Thyroid gland (tissue), 4 donors: ENCODE measurements around the gene PIGV. TPM values are rescaled to one million over a fixed set of nuclear protein-coding genes. Genes with fewer than 3 reads are reported as not detected.
A peak's percentile ranks its signal among the peaks of the same experiment; 100 is the strongest.

ENCODE experiments used
- DNase-seq, 2 donors: peaks; one replicate each; pipeline ENCODE4 v3.0.0-alpha.2; 2019
- H3K27ac ChIP-seq, 3 donors: fragments of 200-600 bp; sonication (generic); 1 replicate in 2 of 3; 2 replicates in 1 of 3; pipeline ENCODE4 v1.5.1; 2016 to 2019; ENCODE audit warnings: mild to moderate bottlenecking in 1 of 3, moderate library complexity in 1 of 3
- H3K27me3 ChIP-seq: fragments of 200-600 bp; sonication (generic); one replicate; pipeline ENCODE4 v1.5.1; 2019
- H3K36me3 ChIP-seq, 2 donors: fragments of 200-600 bp; sonication (generic); one replicate each; pipeline ENCODE4 v1.5.1; 2016 to 2019
- H3K4me1 ChIP-seq, 2 donors: fragments of 200-600 bp; sonication (generic); one replicate each; pipeline ENCODE4 v1.5.1; 2017 to 2019
- H3K4me3 ChIP-seq, 3 donors: fragments of 200-600 bp; sonication (generic); replicated peaks in 1 of 3; 1 replicate in 2 of 3; 2 replicates in 1 of 3; pipeline ENCODE4 v1.5.1; 2016; ENCODE audit warnings: mild to moderate bottlenecking in 1 of 3
- H3K9me3 ChIP-seq: fragments of 200-600 bp; sonication (generic); one replicate; pipeline ENCODE4 v1.5.1; 2017
- CTCF ChIP-seq, 6 experiments: fragments of 200-600 bp in 3 of 6; fragments of 450-650 bp in 3 of 6; sonication (generic) in 3 of 6; IDR thresholded peaks; one replicate each; pipeline ENCODE4 v1.5.1; 2016 to 2019; ENCODE audit warnings: antibody characterized with exemption in 6 of 6, mild to moderate bottlenecking in 2 of 6, inconsistent platforms in 1 of 6, moderate library complexity in 1 of 6
- POLR2A ChIP-seq, 2 donors: fragments of 450-650 bp; IDR thresholded peaks; one replicate each; pipeline ENCODE4 v1.6.1; 2017; ENCODE audit warnings: antibody characterized with exemption in 2 of 2, mild to moderate bottlenecking in 2 of 2, moderate library complexity in 1 of 2
- WGBS, 2 donors: methylation state at CpG; one replicate each; pipeline ENCODE4 v1.1.5; 2017; 5-methylcytosine and 5-hydroxymethylcytosine counted together
- intact Hi-C: fragments of 100-400 bp; cut with DNase I; formaldehyde crosslinking; loops from one replicate; pipeline ENCODE4 v1.15.1; 2023
- total RNA-seq, 4 donors: library from RNA; depleted of rRNA; stranded (reverse); fragments of >200 nt; gene quantifications; one replicate each; pipeline ENCODE4 v1.2.3, GENCODE V29; 2016

Gene PIGV
- total RNA-seq, 4 donors from 2014 or later: 20.5 to 39.4 (median 27.8) TPM

- no peaks in the 10 kb centered on the region for H3K27me3 ChIP-seq
- WGBS, 2 donors: 97 to 99% methylated on average over 3 of the region's 3 CpGs
- no peak for DNase-seq
- TF ChIP-seq POLR2A (IDR thresholded peaks at IDR 0.05) (no peak), CTCF (IDR thresholded peaks at IDR 0.05) (no peak)
- H3K27ac ChIP-seq: no peak overlapping the region
- intact Hi-C loops: no loop called here
- H3K9me3 ChIP-seq: no peaks in the 10 kb centered on the region
- peaks cover 0 to 4% of the 10 kb centered on the region in 2 donors for H3K4me1 ChIP-seq
- no peak overlapping the region for H3K4me3 ChIP-seq
- H3K36me3 ChIP-seq: peaks cover 26 to 41% of the 10 kb centered on the region in 2 donors
These were observed 29.4 kb upstream of the PIGV start for GRCh38 chr1:26758358-26758757.

- H3K4me1 ChIP-seq: no peaks in the 10 kb centered on the region
- H3K4me3 ChIP-seq: no peak overlapping the region
- peaks cover 38 to 52% of the 10 kb centered on the region in 2 donors for H3K36me3 ChIP-seq
- no peaks in the 10 kb centered on the region for H3K9me3 ChIP-seq
- H3K27me3 ChIP-seq: no peaks in the 10 kb centered on the region
- TF ChIP-seq POLR2A (IDR thresholded peaks at IDR 0.05) (no peak), CTCF (IDR thresholded peaks at IDR 0.05) (no peak)
- intact Hi-C loops: no loop called here
- no peak for DNase-seq
- no peak overlapping the region for H3K27ac ChIP-seq
These were observed 28.2 kb upstream of the PIGV start for GRCh38 chr1:26759531-26759930.

GRCh38 chr1:26761217-26761616, 26.5 kb upstream of the PIGV start:
- Histone ChIP-seq H3K36me3 (peaks cover 49 to 68% of the 10 kb centered on the region in 2 donors), H3K4me1 (no peaks in the 10 kb centered on the region), H3K4me3 (no peak overlapping the region), H3K27ac (no peak overlapping the region), H3K27me3 (no peaks in the 10 kb centered on the region), H3K9me3 (no peaks in the 10 kb centered on the region)
- TF ChIP-seq CTCF (IDR thresholded peaks at IDR 0.05) (peak in 1 of 6 experiments; percentile 8), POLR2A (IDR thresholded peaks at IDR 0.05) (no peak)
- WGBS, 2 donors: 54 to 73% methylated on average over 3 of the region's 3 CpGs
- intact Hi-C loops: no loop called here
- DNase-seq: no peak

- no peaks in the 10 kb centered on the region for H3K9me3 ChIP-seq
- H3K27ac ChIP-seq: peak overlapping the region in 2 of 3 donors; percentile 11 to 12
- no peak overlapping the region for H3K4me3 ChIP-seq
- H3K4me1 ChIP-seq: peaks cover 0 to 22% of the 10 kb centered on the region in 2 donors
- H3K27me3 ChIP-seq: no peaks in the 10 kb centered on the region
- intact Hi-C loops: no loop called here
- TF ChIP-seq CTCF (IDR thresholded peaks at IDR 0.05) (no peak), POLR2A (IDR thresholded peaks at IDR 0.05) (no peak)
- H3K36me3 ChIP-seq: peaks cover 75 to 89% of the 10 kb centered on the region in 2 donors
- 86 to 95% methylated on average over 4 of the region's 4 CpGs for WGBS, 2 donors
- no peak for DNase-seq
These were observed 20.0 kb upstream of the PIGV start for GRCh38 chr1:26767714-26768113.

GRCh38 chr1:26768755-26769154, 19.0 kb upstream of the PIGV start:
- no peak for TF ChIP-seq POLR2A (IDR thresholded peaks at IDR 0.05)
- no peak for TF ChIP-seq CTCF (IDR thresholded peaks at IDR 0.05)
- H3K27me3 ChIP-seq: no peaks in the 10 kb centered on the region
- intact Hi-C loops: no loop called here
- H3K27ac ChIP-seq: no peak overlapping the region
- peaks cover 0 to 22% of the 10 kb centered on the region in 2 donors for H3K4me1 ChIP-seq
- H3K9me3 ChIP-seq: no peaks in the 10 kb centered on the region
- 36 to 57% methylated on average over 3 of the region's 3 CpGs for WGBS, 2 donors
- no peak for DNase-seq
- H3K4me3 ChIP-seq: no peak overlapping the region
- H3K36me3 ChIP-seq: peaks cover 75 to 89% of the 10 kb centered on the region in 2 donors
